ENCODE results near the gene IL16. TPM values are rescaled to one million over a fixed set of nuclear protein-coding genes. Genes with fewer than 3 reads are reported as not detected.

IL16 gene
- polyA plus RNA-seq, 1 donor (not counting 4 experiments of a cell fraction or from before 2014, with no cell fraction given): not detected

DNA sequence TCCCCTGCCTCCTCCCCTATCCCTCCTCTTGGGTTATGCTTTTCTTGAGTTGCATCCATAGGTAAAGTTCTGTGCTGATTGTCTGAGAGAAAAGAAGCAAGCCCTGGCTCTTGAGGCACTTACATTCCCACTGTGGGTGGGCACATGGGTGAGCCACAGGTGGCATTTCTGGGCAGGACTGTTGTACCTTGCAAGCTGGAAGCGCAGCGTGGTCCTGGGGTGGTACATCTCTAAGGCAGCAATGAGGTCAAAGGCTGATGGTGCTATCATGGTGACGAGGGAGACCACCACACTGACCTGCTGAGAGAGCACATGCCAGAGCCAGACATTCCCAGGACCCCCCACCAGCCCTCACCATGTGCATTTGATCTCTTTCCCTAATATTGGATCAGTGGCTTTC, 152.6 kb downstream of the IL16 start:
- H3K9me3 ChIP-seq (ENCODE audit: control insufficient read depth, low read depth, low read length): no peaks in the 10 kb centered on the region
- H4K20me1 ChIP-seq (ENCODE audit: control insufficient read depth, extremely low read depth, insufficient read depth, low read length): no peaks in the 10 kb centered on the region
- H2AFZ ChIP-seq (ENCODE audit: control insufficient read depth, low read length): no peak overlapping the region
- H3K79me2 ChIP-seq (ENCODE audit: control insufficient read depth, insufficient read depth, low read length): no peaks in the 10 kb centered on the region
- H3K9me1 ChIP-seq (ENCODE audit: control insufficient read depth, extremely low read depth, insufficient read depth, low read length): no peaks in the 10 kb centered on the region
- no peaks in the 10 kb centered on the region for H3K4me1 ChIP-seq (ENCODE audit: control insufficient read depth, extremely low read depth, insufficient read depth, low read length)
- H3K36me3 ChIP-seq (ENCODE audit: control insufficient read depth in 2 of 2, extremely low read depth in 1 of 2, insufficient read depth in 2 of 2, low read length in 2 of 2): no peaks in the 10 kb centered on the region
- no peak overlapping the region for H3K27ac ChIP-seq (ENCODE audit: control insufficient read depth, insufficient read depth, low read length)
- H3K27me3 ChIP-seq (ENCODE audit: control insufficient read depth, extremely low read depth, insufficient read depth, low read length): peaks cover 3% of the 10 kb centered on the region
- no peak for DNase-seq (ENCODE audit: low read depth, low spot score)
- no peak overlapping the region for H3K9ac ChIP-seq (ENCODE audit: control insufficient read depth, extremely low read depth, insufficient read depth, low read length)
- H3K4me3 ChIP-seq (ENCODE audit: control insufficient read depth in 2 of 3, extremely low read depth in 1 of 3, insufficient read depth in 2 of 3, low read depth in 1 of 3, low read length in 3 of 3): no peak overlapping the region
- dilution Hi-C loops (cut with MboI; ENCODE audit: extremely low pct_ligation_motif_present, low sequenced_read_pairs): no loop called here
- no peak for FAIRE-seq
- no peak overlapping the region for H3K4me2 ChIP-seq (ENCODE audit: control insufficient read depth, extremely low read depth, insufficient read depth, low read depth, low read length)
- TF ChIP-seq, protein P1, sequence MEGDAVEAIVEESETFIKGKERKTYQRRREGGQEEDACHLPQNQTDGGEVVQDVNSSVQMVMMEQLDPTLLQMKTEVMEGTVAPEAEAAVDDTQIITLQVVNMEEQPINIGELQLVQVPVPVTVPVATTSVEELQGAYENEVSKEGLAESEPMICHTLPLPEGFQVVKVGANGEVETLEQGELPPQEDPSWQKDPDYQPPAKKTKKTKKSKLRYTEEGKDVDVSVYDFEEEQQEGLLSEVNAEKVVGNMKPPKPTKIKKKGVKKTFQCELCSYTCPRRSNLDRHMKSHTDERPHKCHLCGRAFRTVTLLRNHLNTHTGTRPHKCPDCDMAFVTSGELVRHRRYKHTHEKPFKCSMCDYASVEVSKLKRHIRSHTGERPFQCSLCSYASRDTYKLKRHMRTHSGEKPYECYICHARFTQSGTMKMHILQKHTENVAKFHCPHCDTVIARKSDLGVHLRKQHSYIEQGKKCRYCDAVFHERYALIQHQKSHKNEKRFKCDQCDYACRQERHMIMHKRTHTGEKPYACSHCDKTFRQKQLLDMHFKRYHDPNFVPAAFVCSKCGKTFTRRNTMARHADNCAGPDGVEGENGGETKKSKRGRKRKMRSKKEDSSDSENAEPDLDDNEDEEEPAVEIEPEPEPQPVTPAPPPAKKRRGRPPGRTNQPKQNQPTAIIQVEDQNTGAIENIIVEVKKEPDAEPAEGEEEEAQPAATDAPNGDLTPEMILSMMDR (optimal IDR thresholded peaks at IDR 0.05 in 1 of 3, IDR thresholded peaks at IDR 0.05 in 1 of 3, conservative IDR thresholded peaks at IDR 0.05 in 1 of 3; ENCODE audit: extremely low read depth in 1 of 3, insufficient read depth in 2 of 3, low read length in 3 of 3): no peak

DNA sequence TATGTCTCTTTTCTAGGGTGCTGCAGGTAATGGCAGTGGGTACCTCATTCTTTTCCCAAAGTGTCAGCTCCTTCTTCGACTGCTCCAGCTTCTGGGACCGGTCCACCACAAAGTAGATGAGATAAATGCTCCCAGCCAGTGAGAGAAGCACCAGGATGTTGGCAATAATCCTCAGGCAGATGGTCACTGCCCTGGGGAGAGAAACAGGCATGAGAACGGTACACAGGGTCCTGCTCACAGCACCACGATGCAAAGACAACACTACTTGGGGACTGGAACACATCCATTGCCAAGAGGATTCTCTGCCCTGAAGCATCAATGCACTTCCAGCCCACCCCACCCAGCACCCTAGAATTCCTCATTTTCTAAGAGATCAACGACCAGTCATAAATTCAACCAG, 155.0 kb downstream of the IL16 start:
- Histone ChIP-seq H3K9me3 (ENCODE audit: control insufficient read depth, low read depth, low read length) (no peaks in the 10 kb centered on the region), H3K27ac (ENCODE audit: control insufficient read depth, insufficient read depth, low read length) (no peak overlapping the region), H3K9me1 (ENCODE audit: control insufficient read depth, extremely low read depth, insufficient read depth, low read length) (no peaks in the 10 kb centered on the region), H3K9ac (ENCODE audit: control insufficient read depth, extremely low read depth, insufficient read depth, low read length) (no peak overlapping the region), H4K20me1 (ENCODE audit: control insufficient read depth, extremely low read depth, insufficient read depth, low read length) (no peaks in the 10 kb centered on the region), H3K36me3 (ENCODE audit: control insufficient read depth in 2 of 2, extremely low read depth in 1 of 2, insufficient read depth in 2 of 2, low read length in 2 of 2) (no peaks in the 10 kb centered on the region), H3K4me2 (ENCODE audit: control insufficient read depth, extremely low read depth, insufficient read depth, low read depth, low read length) (no peak overlapping the region), H2AFZ (ENCODE audit: control insufficient read depth, low read length) (no peak overlapping the region), H3K79me2 (ENCODE audit: control insufficient read depth, insufficient read depth, low read length) (no peaks in the 10 kb centered on the region), H3K4me1 (ENCODE audit: control insufficient read depth, extremely low read depth, insufficient read depth, low read length) (no peaks in the 10 kb centered on the region), H3K27me3 (ENCODE audit: control insufficient read depth, extremely low read depth, insufficient read depth, low read length) (no peaks in the 10 kb centered on the region), H3K4me3 (ENCODE audit: control insufficient read depth in 2 of 3, extremely low read depth in 1 of 3, insufficient read depth in 2 of 3, low read depth in 1 of 3, low read length in 3 of 3) (no peak overlapping the region)
- TF ChIP-seq, protein P1 (optimal IDR thresholded peaks at IDR 0.05 in 1 of 3, IDR thresholded peaks at IDR 0.05 in 1 of 3, conservative IDR thresholded peaks at IDR 0.05 in 1 of 3; ENCODE audit: extremely low read depth in 1 of 3, insufficient read depth in 2 of 3, low read length in 3 of 3): no peak
- no peak for TF ChIP-seq EZH2 (IDR thresholded peaks at IDR 0.05; ENCODE audit: low read length)
- DNase-seq (ENCODE audit: low read depth, low spot score) (no peak), FAIRE-seq (no peak)
- dilution Hi-C loops (cut with MboI; ENCODE audit: extremely low pct_ligation_motif_present, low sequenced_read_pairs): no loop called here

Measured in keratinocyte (primary cell).